Left lung (tissue), 14 donors: ENCODE results near the gene ACOT11. TPM values are rescaled to one million over a fixed set of nuclear protein-coding genes. Genes with fewer than 3 reads are reported as not detected.
A peak's percentile ranks its signal among the peaks of the same experiment; 100 is the strongest.

Source experiments
- ATAC-seq: fragments of 200-7000 bp; cut with Tn5 transposase; one replicate; pipeline ENCODE4 v1.9.1; 2020; ENCODE audit warnings: moderate library complexity
- DNase-seq, 4 donors: peaks; one replicate each; pipeline ENCODE4 v3.0.0-alpha.2; 2013 to 2020
- H3K27ac ChIP-seq, 2 donors: fragments of 200-600 bp; sonication (generic) in 1 of 2; one replicate each; pipeline versions ENCODE4 v1.5.0 to v1.8.0; 2020 to 2021
- H3K27me3 ChIP-seq, 2 donors: fragments of 200-600 bp; sonication (generic) in 1 of 2; one replicate each; pipeline versions ENCODE4 v1.5.0 to v1.8.0; 2020 to 2021
- H3K36me3 ChIP-seq, 2 donors: fragments of 200-600 bp; sonication (generic) in 1 of 2; one replicate each; pipeline versions ENCODE4 v1.5.0 to v1.8.0; 2020 to 2021
- H3K4me1 ChIP-seq, 2 donors: fragments of 200-600 bp; one replicate each; pipeline ENCODE4 v1.8.0; 2021
- H3K4me3 ChIP-seq, 2 donors: fragments of 200-600 bp; sonication (generic) in 1 of 2; one replicate each; pipeline versions ENCODE4 v1.5.0 to v1.8.0; 2020 to 2021; ENCODE audit warnings: mild to moderate bottlenecking in 1 of 2
- H3K9me3 ChIP-seq, 2 donors: fragments of 200-600 bp; sonication (generic) in 1 of 2; one replicate each; pipeline versions ENCODE4 v1.5.0 to v1.8.0; 2020 to 2021
- CTCF ChIP-seq, 2 donors: fragments of 200-600 bp; sonication (generic) in 1 of 2; IDR thresholded peaks; one replicate each; pipeline versions ENCODE4 v1.5.0 to v1.8.0; 2021; ENCODE audit warnings: antibody characterized with exemption in 2 of 2
- intact Hi-C, 2 donors: fragments of 100-400 bp; cut with DNase I; formaldehyde crosslinking; loops; one replicate each; pipeline versions ENCODE4 v1.11.2 to v1.14.2; 2022
- long read RNA-seq, 12 donors: library from polyadenylated mRNA in 2 of 12; unstranded in 2 of 12; transcript quantifications; one replicate each; pipeline ENCODE4 v2.0.0 and lab custom pipeline, GENCODE V29; 2019 to 2026
- polyA plus RNA-seq, 6 donors: library from polyadenylated mRNA; unstranded; fragments of 120-200 nt; gene quantifications; one replicate each; pipeline ENCODE4 v1.2.1, GENCODE V29; 2013; ENCODE audit not compliant: insufficient read length in 6 of 6
- total RNA-seq, 2 donors: library from RNA; stranded (reverse); fragmentation: NEBNext Ultra II Directional; extraction: Animal tissue kit (Norgen Biotek cat#: 25700); gene quantifications; one replicate each; pipeline ENCODE4 v1.2.1, GENCODE V29; 2021
- donor health status: DM: no; HTN: yes; CAD: no.
- donor health status: DM: no; HTN: no; CAD: no.

The ACOT11 gene
- total RNA-seq (10 to 100 TPM in 1 of 2 donors, 1 to 10 TPM in 1; 8.5 to 10.4 TPM), polyA plus RNA-seq (10 to 100 TPM; 10.6 to 15.9 (median 13.0) TPM)
- long read RNA-seq, donor 1, result 0 reads
- long read RNA-seq, donor 2, result 0 reads
- long read RNA-seq, donor 3, result 0 reads
- long read RNA-seq, donor 4, partial matches to known transcripts, result 1 of 8 reads
- long read RNA-seq, donor 4, other reads (novel, unspliced or antisense), result 5 of 8 reads
- long read RNA-seq, donor 5, result 0 reads
- long read RNA-seq, donor 6, result 0 reads
- long read RNA-seq, donor 7, result 0 reads
- long read RNA-seq, donor 8, result 0 reads
- long read RNA-seq, donor 9, result 0 reads
- long read RNA-seq, donor 10, partial matches to known transcripts, result 0 of 3 reads
- long read RNA-seq, donor 10, other reads (novel, unspliced or antisense), result 3 of 3 reads
- long read RNA-seq, donor 11, partial matches to known transcripts, result 0 of 1 reads
- long read RNA-seq, donor 11, other reads (novel, unspliced or antisense), result 0 of 1 reads
- long read RNA-seq, donor 12, full-length matches to known transcripts, result 1 of 1 reads
- long read RNA-seq, donor 12, partial matches to known transcripts, result 0 of 1 reads
- long read RNA-seq, donor 12, other reads (novel, unspliced or antisense), result 0 of 1 reads

DNA sequence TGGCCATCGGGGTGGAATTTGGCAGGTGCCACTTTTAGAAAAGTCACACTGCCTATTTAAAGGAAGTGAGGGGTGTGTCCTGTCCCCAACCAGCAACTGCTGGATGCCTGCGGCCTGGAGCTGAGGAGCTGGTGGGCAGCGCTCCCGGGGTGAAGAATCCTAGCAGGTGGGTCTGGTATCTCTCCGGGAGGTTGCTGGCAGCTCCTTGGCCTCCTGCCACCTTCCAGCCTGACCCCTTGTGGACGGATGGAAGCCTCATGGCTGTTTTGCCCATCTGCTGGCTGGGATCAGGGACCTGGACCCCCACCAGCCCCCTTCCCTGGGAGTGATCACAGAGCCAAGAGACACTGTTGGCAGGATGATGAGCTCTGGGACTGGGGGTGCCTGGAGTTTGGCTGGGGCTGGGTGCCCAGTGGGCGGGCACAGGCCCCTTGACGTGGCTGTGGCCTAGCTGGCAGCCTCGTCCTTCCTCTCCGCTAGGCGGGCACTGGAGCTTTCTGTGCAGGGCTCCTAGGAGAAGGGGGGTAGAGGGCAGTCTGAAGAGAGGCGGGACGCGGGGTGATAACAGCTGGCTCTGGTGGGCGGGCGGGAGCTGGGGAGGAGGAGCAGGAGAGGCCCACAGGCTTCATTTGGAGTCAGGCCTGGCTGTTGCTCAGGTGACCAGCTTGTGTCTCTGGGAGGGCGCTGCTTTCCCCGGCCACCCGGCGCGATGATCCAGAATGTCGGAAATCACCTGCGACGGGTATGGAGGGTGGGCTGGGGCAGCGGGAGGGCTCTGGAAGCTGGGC is at the start of gene ACOT11:
ACOT11 (plus strand) TSS at position 628 of the 788 bp plus-strand sequence; CDS start at position 710, 82 bp downstream.
- no peaks in the 10 kb centered on the region for H3K9me3 ChIP-seq
- TF ChIP-seq CTCF (IDR thresholded peaks at IDR 0.05), result peak in 1 of 2 donors; percentile 41
- H3K36me3 ChIP-seq, result no peaks in the 10 kb centered on the region
- intact Hi-C loops, result no loop called here
- peaks cover 0 to under 1% of the 10 kb centered on the region in 2 donors for H3K27me3 ChIP-seq
- peak within 1 kb of the TSS in 1 of 2 donors; percentile 26 for H3K27ac ChIP-seq
- ATAC-seq (peak; percentile 89), DNase-seq (peak; percentile 69 to 88 (median 78))
- H3K4me1 ChIP-seq, result peaks cover 11 to 27% of the 10 kb centered on the region in 2 donors
- H3K4me3 ChIP-seq, result peak within 1 kb of the TSS in 1 of 2 donors; percentile 14

GRCh38 chr1:54498383-54499096 is 49.5 kb upstream of the ACOT11 start:
- no peak overlapping the region for H3K27ac ChIP-seq
- no peaks in the 10 kb centered on the region for H3K9me3 ChIP-seq
- H3K4me3 ChIP-seq, result no peak overlapping the region
- H3K36me3 ChIP-seq, result no peaks in the 10 kb centered on the region
- DNase-seq (no peak), ATAC-seq (no peak)
- H3K4me1 ChIP-seq, result peaks cover 8% of the 10 kb centered on the region in 2 donors
- TF ChIP-seq CTCF (IDR thresholded peaks at IDR 0.05), result no peak
- intact Hi-C loops, result loop anchor here in 1 of 2 donors (10.0 kb wide), 1 partner anchor 374 kb away; no protein-coding TSS in a partner anchor
- peaks cover 20 to 60% of the 10 kb centered on the region in 2 donors for H3K27me3 ChIP-seq

DNA sequence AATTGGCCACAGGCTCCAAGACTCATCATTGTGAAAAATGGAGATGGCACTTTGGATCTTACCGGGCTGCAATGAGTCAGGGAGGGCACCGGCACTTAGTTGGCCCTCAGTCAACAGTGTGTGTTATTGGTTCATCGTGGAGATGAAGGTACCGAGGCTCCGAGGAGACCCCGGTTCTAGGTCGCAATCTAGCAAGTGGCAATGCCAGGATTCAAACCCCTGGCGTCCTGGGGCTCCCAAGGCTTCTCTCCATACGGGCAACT is 49.0 kb upstream of the ACOT11 start:
- peaks cover 8% of the 10 kb centered on the region in 2 donors for H3K4me1 ChIP-seq
- H3K27me3 ChIP-seq, result peaks cover 20 to 62% of the 10 kb centered on the region in 2 donors
- intact Hi-C loops, result loop anchor here in 1 of 2 donors (10.0 kb wide), 1 partner anchor 374 kb away; no protein-coding TSS in a partner anchor
- DNase-seq (no peak), ATAC-seq (no peak)
- no peaks in the 10 kb centered on the region for H3K9me3 ChIP-seq
- no peaks in the 10 kb centered on the region for H3K36me3 ChIP-seq
- H3K4me3 ChIP-seq, result peak overlapping the region in 1 of 2 donors; percentile 16
- no peak for TF ChIP-seq CTCF (IDR thresholded peaks at IDR 0.05)
- H3K27ac ChIP-seq, result no peak overlapping the region

- H3K4me1 ChIP-seq, result peaks cover 8% of the 10 kb centered on the region in 2 donors
- no peak for TF ChIP-seq CTCF (IDR thresholded peaks at IDR 0.05)
- no peaks in the 10 kb centered on the region for H3K9me3 ChIP-seq
- DNase-seq (peak in 2 of 4 donors; percentile 46 to 67), ATAC-seq (peak; percentile 86)
- H3K4me3 ChIP-seq, result peak overlapping the region; percentile 16 to 21
- peaks cover 20 to 62% of the 10 kb centered on the region in 2 donors for H3K27me3 ChIP-seq
- H3K36me3 ChIP-seq, result no peaks in the 10 kb centered on the region
- intact Hi-C loops, result loop anchor here in 1 of 2 donors (10.0 kb wide), 1 partner anchor 375 kb away; no protein-coding TSS in a partner anchor
- H3K27ac ChIP-seq, result no peak overlapping the region
Observed at GRCh38 chr1:54499360-54500106, 48.5 kb upstream of the ACOT11 start.
